B cell (primary cell): ENCODE measurements around the gene TAF4. TPM values are rescaled to one million over a fixed set of nuclear protein-coding genes. Genes with fewer than 3 reads are reported as not detected.

Experiments used
- ATAC-seq: fragments of 200-7000 bp; cut with Tn5 transposase; one replicate; pipeline ENCODE4 v1.10.0; 2021; ENCODE audit warnings: low read depth, mild to moderate bottlenecking, moderate number of reproducible peaks, moderate library complexity
- CTCF ChIA-PET: fragments of 350-600 bp; sonication (Branson Sonifier 250); formaldehyde crosslinking; loops from one replicate; lab custom pipeline; 2021; ENCODE audit warnings: antibody characterized with exemption, inconsistent platforms; lab: Charles Lee
- POLR2A ChIA-PET: fragments of 350-600 bp; sonication (Branson Sonifier 250); formaldehyde crosslinking; loops from one replicate; lab custom pipeline; 2021; ENCODE audit warnings: antibody characterized with exemption; lab: Charles Lee
- DNase-seq: peaks from one replicate; pipeline ENCODE4 v3.0.0; 2013
- H2AFZ ChIP-seq: 2 replicates; pipeline ENCODE4 v1.6.1; 2012; ENCODE audit warnings: mild to moderate bottlenecking, low read depth, low read length; ENCODE audit not compliant: insufficient read depth, poor library complexity, severe bottlenecking
- H3K27ac ChIP-seq, 2 donors: 1 replicate in 1 of 2; 2 replicates in 1 of 2; pipeline ENCODE4 v1.5.1; 2012 to 2013; ENCODE audit warnings: low read length in 2 of 2, mild to moderate bottlenecking in 2 of 2, moderate library complexity in 1 of 2
- H3K27me3 ChIP-seq, 4 experiments: fragments of 200-600 bp in 1 of 4; sonication (generic) in 1 of 4; replicated peaks in 1 of 4; 1 replicate in 2 of 4; 2 replicates in 2 of 4; pipeline versions ENCODE4 v1.6.1 to v1.7.0; 2013 to 2016; ENCODE audit warnings: low read length in 3 of 4, mild to moderate bottlenecking in 2 of 4, mixed read lengths in 1 of 4, moderate library complexity in 1 of 4; ENCODE audit not compliant: insufficient read depth in 4 of 4, control insufficient read depth in 3 of 4; ENCODE audit errors: control extremely low read depth in 1 of 4
- H3K36me3 ChIP-seq, 2 experiments: replicated peaks in 1 of 2; 1 replicate in 1 of 2; 2 replicates in 1 of 2; pipeline versions ENCODE4 v1.6.1 to v1.7.1; 2013; ENCODE audit warnings: low read length in 1 of 2; ENCODE audit not compliant: insufficient read depth in 2 of 2, control insufficient read depth in 1 of 2; ENCODE audit errors: control extremely low read depth in 1 of 2, extremely low read depth in 1 of 2
- H3K4me1 ChIP-seq, 2 donors: fragments of 200-600 bp in 1 of 2; sonication (generic) in 1 of 2; 1 replicate in 1 of 2; 2 replicates in 1 of 2; pipeline versions ENCODE4 v1.5.1 to v1.6.1; 2013 to 2017; ENCODE audit warnings: low read length in 2 of 2; ENCODE audit not compliant: control insufficient read depth in 2 of 2, insufficient read depth in 2 of 2
- H3K4me2 ChIP-seq: replicated peaks from 2 replicates; pipeline ENCODE3; 2012; ENCODE audit warnings: mild to moderate bottlenecking, low read depth, low read length; ENCODE audit not compliant: poor library complexity, severe bottlenecking
- H3K4me3 ChIP-seq, 5 experiments: fragments of 200-600 bp in 1 of 5; sonication (generic) in 1 of 5; 1 replicate in 3 of 5; 2 replicates in 2 of 5; pipeline versions ENCODE4 v1.5.1 to v1.7.0; 2011 to 2016; ENCODE audit warnings: low read length in 4 of 5, mild to moderate bottlenecking in 4 of 5, low read depth in 2 of 5, control low read depth in 1 of 5, moderate library complexity in 1 of 5; ENCODE audit not compliant: insufficient read depth in 1 of 5; ENCODE audit errors: control extremely low read depth in 1 of 5, extremely low read depth in 1 of 5
- H3K79me2 ChIP-seq: fragments of 200-600 bp; sonication (generic); one replicate; pipeline ENCODE4 v1.6.0; 2016; ENCODE audit warnings: low read length; ENCODE audit not compliant: control insufficient read depth, insufficient read depth
- H3K9ac ChIP-seq: fragments of 200-600 bp; sonication (generic); 2 replicates; pipeline ENCODE4 v1.6.1; 2017; ENCODE audit warnings: mild to moderate bottlenecking, low read length, moderate library complexity
- H3K9me3 ChIP-seq, 3 donors: one replicate each; pipeline versions ENCODE4 v1.6.1 to v1.7.1; 2013; ENCODE audit warnings: low read length in 2 of 3; ENCODE audit not compliant: control insufficient read depth in 2 of 3, insufficient read depth in 1 of 3; ENCODE audit errors: control extremely low read depth in 1 of 3
- H4K20me1 ChIP-seq: 2 replicates; pipeline ENCODE4 v1.6.0; 2012; ENCODE audit warnings: mild to moderate bottlenecking, low read length; ENCODE audit not compliant: insufficient read depth, control insufficient read depth, poor library complexity, severe bottlenecking
- H3K27ac Mint-ChIP-seq: one replicate; pipeline ENCODE4 v1.8.0; 2021; ENCODE audit warnings: mixed read lengths
- H3K27me3 Mint-ChIP-seq: one replicate; pipeline ENCODE4 v1.8.0; 2021; ENCODE audit warnings: mixed read lengths
- H3K4me1 Mint-ChIP-seq: one replicate; pipeline ENCODE4 v1.8.0; 2021; ENCODE audit warnings: mixed read lengths
- H3K4me3 Mint-ChIP-seq: one replicate; pipeline ENCODE4 v1.8.0; 2021; ENCODE audit warnings: mixed read lengths
- H3K9me3 Mint-ChIP-seq: one replicate; pipeline ENCODE4 v1.8.0; 2022; ENCODE audit warnings: mixed read lengths; ENCODE audit not compliant: insufficient read depth
- CTCF ChIP-seq: fragments of 200-600 bp; IDR thresholded peaks from one replicate; pipeline ENCODE4 v1.8.0; 2022; ENCODE audit warnings: antibody characterized with exemption, mild to moderate bottlenecking
- EZH2 ChIP-seq: IDR thresholded peaks from 2 replicates; pipeline ENCODE4 v1.6.1; 2012; ENCODE audit warnings: borderline replicate concordance, low read depth, mild to moderate bottlenecking, moderate library complexity, low read length; ENCODE audit not compliant: insufficient read depth, poor library complexity, severe bottlenecking
- WGBS: methylation state at CpG from one replicate; pipeline ENCODE4 v1.1.5; 2013; ENCODE audit warnings: missing lambda C conversion rate; ENCODE audit not compliant: insufficient coverage; 5-methylcytosine and 5-hydroxymethylcytosine counted together
- intact Hi-C: fragments of 100-400 bp; cut with micrococcal nuclease; formaldehyde crosslinking; loops from one replicate; pipeline ENCODE4 v1.10.0; 2022
- polyA plus RNA-seq: library from polyadenylated mRNA; depleted of rRNA; stranded (reverse); fragments of >200 nt; gene quantifications from 2 replicates; pipeline ENCODE4 v1.2.3, GENCODE V29; 2012
- total RNA-seq, 2 donors: library from RNA; stranded (reverse); fragments of 120-200 nt in 1 of 2; gene quantifications; 1 replicate in 1 of 2; 2 replicates in 1 of 2; pipeline versions ENCODE4 v1.2.3 to v1.2.4, GENCODE V29; 2013 to 2022

Gene TAF4
- total and polyA plus RNA-seq, 2 donors (not counting 1 experiment from before 2014, with no cell fraction given): 13.9 to 39.5 TPM

GRCh38 chr20:62051144-62051543 is 14.5 kb downstream of the TAF4 start:
- WGBS: 68% methylated on average over 16 of the region's 16 CpGs
- Histone ChIP-seq H3K4me2 (peak overlapping the region; percentile 34), H3K79me2 (peaks cover 100% of the 10 kb centered on the region), H3K9ac (no peak overlapping the region), H4K20me1 (peaks cover 95% of the 10 kb centered on the region), H3K4me1 (peaks cover 14 to 16% of the 10 kb centered on the region in 2 donors), H3K36me3 (peaks cover 0 to 4% of the 10 kb centered on the region in 2 experiments), H3K27me3 (no peaks in the 10 kb centered on the region), H3K4me3 (no peak overlapping the region), H3K27ac (no peak overlapping the region), H3K9me3 (no peaks in the 10 kb centered on the region), H2AFZ (no peak overlapping the region)
- no peaks in the 10 kb centered on the region for H3K9me3 Mint-ChIP-seq
- CTCF ChIA-PET: no interaction called here
- no peaks in the 10 kb centered on the region for H3K27me3 Mint-ChIP-seq
- TF ChIP-seq CTCF (no peak), EZH2 (no peak)
- H3K27ac Mint-ChIP-seq: no peak overlapping the region
- H3K4me3 Mint-ChIP-seq: no peak overlapping the region
- no peak for ATAC-seq
- POLR2A ChIA-PET: interaction anchor here (0.7 kb wide), 1 partner anchor 51 kb away, joined by 3 read pairs; no protein-coding TSS in a partner anchor
- peaks cover 45% of the 10 kb centered on the region for H3K4me1 Mint-ChIP-seq
- intact Hi-C loops: no loop called here
- DNase-seq: no peak

DNA sequence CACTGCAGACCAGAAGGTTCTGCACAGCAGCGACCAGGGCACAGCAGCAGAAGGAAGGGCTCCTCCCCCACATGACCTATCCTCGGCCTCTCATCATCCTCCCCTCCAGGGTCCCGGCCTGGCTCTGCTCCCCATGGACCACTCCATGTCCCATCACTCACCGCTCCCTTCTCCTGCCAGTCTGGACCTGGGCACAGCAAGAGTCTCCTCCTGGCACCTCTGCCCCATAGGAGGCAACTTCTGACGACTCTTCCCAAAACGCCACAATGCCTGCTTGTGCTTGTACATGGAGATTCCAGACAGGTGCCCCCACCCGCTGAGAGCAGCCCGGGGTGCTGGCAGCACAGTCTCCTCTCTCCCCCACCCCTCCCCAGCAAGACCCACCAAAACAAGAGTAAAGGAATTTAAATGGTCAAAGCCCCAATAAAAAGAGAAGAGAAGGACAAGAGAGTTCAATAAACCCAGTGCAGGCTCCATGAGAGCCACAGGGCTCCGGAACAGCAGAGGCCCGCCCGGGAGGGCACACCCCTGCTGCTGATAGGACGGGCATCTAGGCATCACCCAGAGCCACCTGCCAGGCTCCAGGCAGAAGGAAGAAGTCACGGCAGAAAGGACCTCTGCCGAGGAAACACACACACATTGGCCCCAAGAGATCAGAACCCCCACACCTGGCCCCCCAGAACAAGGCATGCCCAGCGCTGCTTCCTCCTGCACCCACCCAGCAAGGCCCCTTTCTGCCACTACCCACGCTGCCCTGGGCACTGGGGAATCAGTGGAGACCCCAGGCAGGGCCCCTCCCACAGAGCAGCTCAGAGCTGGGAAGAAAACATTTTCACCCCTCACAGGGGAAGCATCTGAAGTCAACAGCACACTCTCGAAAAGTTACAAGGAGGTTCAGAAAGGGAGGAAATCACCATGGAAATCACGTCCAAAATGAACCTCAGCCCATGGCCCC is 15.2 kb downstream of the TAF4 start:
- intact Hi-C loops: no loop called here
- whole genome bisulfite sequencing: 51% methylated on average over 18 of the region's 18 CpGs

More for the DNA sequence above, 15.2 kb downstream of the TAF4 start:
- Histone ChIP-seq H3K4me2 (peak overlapping the region; percentile 34), H3K4me1 (peaks cover 14 to 16% of the 10 kb centered on the region in 2 donors), H3K79me2 (peaks cover 98% of the 10 kb centered on the region), H3K27ac (no peak overlapping the region), H3K4me3 (no peak overlapping the region), H3K9ac (no peak overlapping the region), H3K36me3 (peaks cover 0 to 4% of the 10 kb centered on the region in 2 experiments), H3K27me3 (no peaks in the 10 kb centered on the region), H2AFZ (no peak overlapping the region), H4K20me1 (peaks cover 89% of the 10 kb centered on the region), H3K9me3 (no peaks in the 10 kb centered on the region)
- ChIA-PET POLR2A (interaction anchor here (0.7 kb wide), 1 partner anchor 50 kb away, joined by 3 read pairs; no protein-coding TSS in a partner anchor), CTCF (no interaction called here)
- Mint-ChIP-seq H3K4me3 (peak overlapping the region; percentile 43), H3K27me3 (no peaks in the 10 kb centered on the region), H3K4me1 (peaks cover 45% of the 10 kb centered on the region), H3K9me3 (no peaks in the 10 kb centered on the region), H3K27ac (no peak overlapping the region)
- TF ChIP-seq EZH2 (no peak), CTCF (no peak)
- ATAC-seq (no peak), DNase-seq (no peak)
